Progenitor cell of endocrine pancreas (in vitro differentiated cells): ENCODE measurements around the gene OXCT1. TPM values are rescaled to one million over a fixed set of nuclear protein-coding genes. Genes with fewer than 3 reads are reported as not detected.

Experiments used
- DNase-seq: peaks from one replicate; pipeline ENCODE4 v3.0.0; 2021; ENCODE audit warnings: low spot score; ENCODE audit not compliant: unreplicated experiment
- H3K27ac Mint-ChIP-seq: 2 replicates; pipeline ENCODE4 v1.8.0; 2021; ENCODE audit warnings: mild to moderate bottlenecking, moderate library complexity, mixed read lengths
- H3K27me3 Mint-ChIP-seq: 2 replicates; pipeline ENCODE4 v1.8.0; 2021; ENCODE audit warnings: mixed read lengths
- H3K36me3 Mint-ChIP-seq: 2 replicates; pipeline ENCODE4 v1.8.0; 2022; ENCODE audit warnings: mixed read lengths; ENCODE audit not compliant: insufficient read depth
- H3K4me1 Mint-ChIP-seq: 2 replicates; pipeline ENCODE4 v1.8.0; 2021; ENCODE audit warnings: low read depth, mixed read lengths
- H3K4me3 Mint-ChIP-seq: 2 replicates; pipeline ENCODE4 v1.8.0; 2021; ENCODE audit warnings: low read depth, mild to moderate bottlenecking, moderate library complexity, mixed read lengths
- H3K9me3 Mint-ChIP-seq: 2 replicates; pipeline ENCODE4 v1.8.0; 2021; ENCODE audit warnings: low read depth, mixed read lengths
- CTCF ChIP-seq: fragments of 200-600 bp; sonication (generic); IDR thresholded peaks from one replicate; pipeline ENCODE4 v1.5.0; 2021; ENCODE audit warnings: antibody characterized with exemption, mild to moderate bottlenecking; ENCODE audit not compliant: unreplicated experiment
- total RNA-seq: library from RNA; stranded (reverse); gene quantifications from 2 replicates; pipeline ENCODE4 v1.2.1, GENCODE V29; 2021

The OXCT1 gene
- total RNA-seq, 1 donor from 2014 or later, result 19.9 TPM

GRCh38 chr5:41832430-41832829, 37.8 kb downstream of the OXCT1 start:
- Mint-ChIP-seq H3K27ac (no peak overlapping the region), H3K36me3 (peaks cover 22% of the 10 kb centered on the region), H3K27me3 (no peaks in the 10 kb centered on the region), H3K4me1 (peaks cover 1% of the 10 kb centered on the region), H3K9me3 (no peaks in the 10 kb centered on the region), H3K4me3 (no peak overlapping the region)
- TF ChIP-seq CTCF, result no peak
- no peak for DNase-seq

GRCh38 chr5:41831155-41831554, 39.1 kb downstream of the OXCT1 start:
- Mint-ChIP-seq H3K27me3 (no peaks in the 10 kb centered on the region), H3K9me3 (no peaks in the 10 kb centered on the region), H3K36me3 (peaks cover 24% of the 10 kb centered on the region), H3K4me1 (peaks cover 1% of the 10 kb centered on the region), H3K27ac (no peak overlapping the region), H3K4me3 (no peak overlapping the region)
- TF ChIP-seq CTCF, result no peak
- no peak for DNase-seq

GRCh38 chr5:41827792-41828191, 42.4 kb downstream of the OXCT1 start:
- Mint-ChIP-seq H3K4me1 (no peaks in the 10 kb centered on the region), H3K36me3 (peaks cover 13% of the 10 kb centered on the region), H3K9me3 (peaks cover 3% of the 10 kb centered on the region), H3K27ac (no peak overlapping the region), H3K4me3 (no peak overlapping the region), H3K27me3 (no peaks in the 10 kb centered on the region)
- TF ChIP-seq CTCF, result no peak
- DNase-seq, result no peak

GRCh38 chr5:41822036-41822435, 48.2 kb downstream of the OXCT1 start:
- no peak for TF ChIP-seq CTCF
- Mint-ChIP-seq H3K27ac (no peak overlapping the region), H3K4me3 (no peak overlapping the region), H3K27me3 (no peaks in the 10 kb centered on the region), H3K36me3 (peaks cover 2% of the 10 kb centered on the region), H3K9me3 (peaks cover 3% of the 10 kb centered on the region), H3K4me1 (no peaks in the 10 kb centered on the region)
- no peak for DNase-seq

GRCh38 chr5:41821051-41821450, 49.2 kb downstream of the OXCT1 start:
- H3K4me1 Mint-ChIP-seq, result no peaks in the 10 kb centered on the region
- H3K4me3 Mint-ChIP-seq, result no peak overlapping the region
- H3K27me3 Mint-ChIP-seq, result no peaks in the 10 kb centered on the region
- no peak for TF ChIP-seq CTCF
- no peak for DNase-seq
- no peak overlapping the region for H3K27ac Mint-ChIP-seq
- peaks cover 3% of the 10 kb centered on the region for H3K9me3 Mint-ChIP-seq
- no peaks in the 10 kb centered on the region for H3K36me3 Mint-ChIP-seq
